ENCODE measurements around the gene PPM1N. TPM values are rescaled to one million over a fixed set of nuclear protein-coding genes. Genes with fewer than 3 reads are reported as not detected.

Gene PPM1N
- total and polyA plus RNA-seq, 2 of the 13 experiments (the other 11 are each of a cell fraction or from before 2014, with no cell fraction given), result 0.31 to 1.8 TPM

DNA sequence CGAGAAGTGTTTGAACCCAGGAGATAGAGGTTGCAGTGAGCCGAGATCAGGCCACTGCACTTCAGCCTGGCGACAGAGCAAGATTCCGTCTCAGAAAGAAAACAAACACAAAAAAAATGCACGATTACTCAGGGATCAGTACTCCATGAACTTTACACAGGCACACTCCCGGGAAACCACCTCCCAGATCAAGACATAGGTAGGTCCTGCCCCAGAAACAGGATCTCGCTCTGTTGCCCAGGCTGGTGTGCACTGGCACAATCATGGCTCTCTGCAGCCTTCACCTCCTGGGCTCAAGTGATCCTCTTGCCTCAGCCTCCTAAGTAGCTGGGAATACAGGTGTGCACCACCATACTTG lies 20.2 kb downstream of the PPM1N start (continued):
- TF ChIP-seq, protein P1, sequence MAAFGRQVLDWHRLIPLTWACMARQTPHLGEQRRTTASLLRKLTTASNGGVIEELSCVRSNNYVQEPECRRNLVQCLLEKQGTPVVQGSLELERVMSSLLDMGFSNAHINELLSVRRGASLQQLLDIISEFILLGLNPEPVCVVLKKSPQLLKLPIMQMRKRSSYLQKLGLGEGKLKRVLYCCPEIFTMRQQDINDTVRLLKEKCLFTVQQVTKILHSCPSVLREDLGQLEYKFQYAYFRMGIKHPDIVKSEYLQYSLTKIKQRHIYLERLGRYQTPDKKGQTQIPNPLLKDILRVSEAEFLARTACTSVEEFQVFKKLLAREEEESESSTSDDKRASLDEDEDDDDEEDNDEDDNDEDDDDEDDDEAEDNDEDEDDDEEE (CRISPR knock-in tag; IDR thresholded peaks at IDR 0.05), result no peak
- TF ChIP-seq TEAD3 (CRISPR knock-in tag; optimal IDR thresholded peaks at IDR 0.05; ENCODE audit: borderline replicate concordance) (no peak), ZNF496 (CRISPR knock-in tag; IDR thresholded peaks at IDR 0.05; ENCODE audit: insufficient replicate concordance) (no peak), ZNF670 (CRISPR knock-in tag; IDR thresholded peaks at IDR 0.05; ENCODE audit: borderline replicate concordance) (no peak), ZNF441 (CRISPR knock-in tag; IDR thresholded peaks at IDR 0.05; ENCODE audit: borderline replicate concordance) (peak; percentile 95), HNF4A (CRISPR knock-in tag; IDR thresholded peaks at IDR 0.05) (0 out of 2 replicates have a peak, but pooled peaks have one; percentile 37), TCF7L2 (IDR thresholded peaks at IDR 0.05; ENCODE audit: low read depth, low read length) (no peak), PHB2 (IDR thresholded peaks at IDR 0.05; ENCODE audit: partially characterized antibody) (no peak), SALL2 (CRISPR knock-in tag; IDR thresholded peaks at IDR 0.05) (no peak), ZNF569 (CRISPR knock-in tag; IDR thresholded peaks at IDR 0.05; ENCODE audit: borderline replicate concordance) (no peak), ZC3H13 (CRISPR knock-in tag; IDR thresholded peaks at IDR 0.05) (no peak), ZNF619 (CRISPR knock-in tag; IDR thresholded peaks at IDR 0.05) (no peak), LCORL (IDR thresholded peaks at IDR 0.05) (no peak), LCORL (CRISPR knock-in tag; IDR thresholded peaks at IDR 0.05) (no peak), ELF1 (CRISPR knock-in tag; IDR thresholded peaks at IDR 0.05) (no peak), PAWR (CRISPR knock-in tag; IDR thresholded peaks at IDR 0.05; ENCODE audit: borderline replicate concordance) (no peak), ZBTB38 (CRISPR knock-in tag; IDR thresholded peaks at IDR 0.05) (peak; percentile 85), ZNF207 (IDR thresholded peaks at IDR 0.05; ENCODE audit: borderline replicate concordance) (no peak), BRCA1 (CRISPR knock-in tag; IDR thresholded peaks at IDR 0.05) (no peak), DR1 (CRISPR knock-in tag; IDR thresholded peaks at IDR 0.05) (no peak), RELA (CRISPR knock-in tag; IDR thresholded peaks at IDR 0.05) (no peak)
- TF ChIP-seq, protein P2, sequence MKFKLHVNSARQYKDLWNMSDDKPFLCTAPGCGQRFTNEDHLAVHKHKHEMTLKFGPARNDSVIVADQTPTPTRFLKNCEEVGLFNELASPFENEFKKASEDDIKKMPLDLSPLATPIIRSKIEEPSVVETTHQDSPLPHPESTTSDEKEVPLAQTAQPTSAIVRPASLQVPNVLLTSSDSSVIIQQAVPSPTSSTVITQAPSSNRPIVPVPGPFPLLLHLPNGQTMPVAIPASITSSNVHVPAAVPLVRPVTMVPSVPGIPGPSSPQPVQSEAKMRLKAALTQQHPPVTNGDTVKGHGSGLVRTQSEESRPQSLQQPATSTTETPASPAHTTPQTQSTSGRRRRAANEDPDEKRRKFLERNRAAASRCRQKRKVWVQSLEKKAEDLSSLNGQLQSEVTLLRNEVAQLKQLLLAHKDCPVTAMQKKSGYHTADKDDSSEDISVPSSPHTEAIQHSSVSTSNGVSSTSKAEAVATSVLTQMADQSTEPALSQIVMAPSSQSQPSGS (CRISPR knock-in tag; IDR thresholded peaks at IDR 0.05), result no peak
- TF ChIP-seq, protein P3, sequence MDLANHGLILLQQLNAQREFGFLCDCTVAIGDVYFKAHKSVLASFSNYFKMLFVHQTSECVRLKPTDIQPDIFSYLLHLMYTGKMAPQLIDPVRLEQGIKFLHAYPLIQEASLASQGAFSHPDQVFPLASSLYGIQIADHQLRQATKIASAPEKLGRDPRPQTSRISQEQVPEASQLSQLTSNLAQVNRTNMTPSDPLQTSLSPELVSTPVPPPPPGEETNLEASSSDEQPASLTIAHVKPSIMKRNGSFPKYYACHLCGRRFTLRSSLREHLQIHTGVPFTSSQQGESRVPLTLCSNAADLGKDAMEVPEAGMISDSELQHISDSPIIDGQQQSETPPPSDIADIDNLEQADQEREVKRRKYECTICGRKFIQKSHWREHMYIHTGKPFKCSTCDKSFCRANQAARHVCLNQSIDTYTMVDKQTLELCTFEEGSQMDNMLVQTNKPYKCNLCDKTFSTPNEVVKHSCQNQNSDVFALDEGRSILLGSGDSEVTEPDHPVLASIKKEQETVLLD (CRISPR knock-in tag; IDR thresholded peaks at IDR 0.05; ENCODE audit: low read depth), result no peak
- TF ChIP-seq, protein P4, sequence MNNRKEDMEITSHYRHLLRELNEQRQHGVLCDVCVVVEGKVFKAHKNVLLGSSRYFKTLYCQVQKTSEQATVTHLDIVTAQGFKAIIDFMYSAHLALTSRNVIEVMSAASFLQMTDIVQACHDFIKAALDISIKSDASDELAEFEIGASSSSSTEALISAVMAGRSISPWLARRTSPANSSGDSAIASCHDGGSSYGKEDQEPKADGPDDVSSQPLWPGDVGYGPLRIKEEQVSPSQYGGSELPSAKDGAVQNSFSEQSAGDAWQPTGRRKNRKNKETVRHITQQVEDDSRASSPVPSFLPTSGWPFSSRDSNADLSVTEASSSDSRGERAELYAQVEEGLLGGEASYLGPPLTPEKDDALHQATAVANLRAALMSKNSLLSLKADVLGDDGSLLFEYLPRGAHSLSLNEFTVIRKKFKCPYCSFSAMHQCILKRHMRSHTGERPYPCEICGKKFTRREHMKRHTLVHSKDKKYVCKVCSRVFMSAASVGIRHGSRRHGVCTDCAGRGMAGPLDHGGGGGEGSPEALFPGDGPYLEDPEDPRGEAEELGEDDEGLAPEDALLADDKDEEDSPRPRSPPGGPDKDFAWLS (CRISPR knock-in tag; IDR thresholded peaks at IDR 0.05; ENCODE audit: borderline replicate concordance), result no peak
- TF ChIP-seq, protein P5, sequence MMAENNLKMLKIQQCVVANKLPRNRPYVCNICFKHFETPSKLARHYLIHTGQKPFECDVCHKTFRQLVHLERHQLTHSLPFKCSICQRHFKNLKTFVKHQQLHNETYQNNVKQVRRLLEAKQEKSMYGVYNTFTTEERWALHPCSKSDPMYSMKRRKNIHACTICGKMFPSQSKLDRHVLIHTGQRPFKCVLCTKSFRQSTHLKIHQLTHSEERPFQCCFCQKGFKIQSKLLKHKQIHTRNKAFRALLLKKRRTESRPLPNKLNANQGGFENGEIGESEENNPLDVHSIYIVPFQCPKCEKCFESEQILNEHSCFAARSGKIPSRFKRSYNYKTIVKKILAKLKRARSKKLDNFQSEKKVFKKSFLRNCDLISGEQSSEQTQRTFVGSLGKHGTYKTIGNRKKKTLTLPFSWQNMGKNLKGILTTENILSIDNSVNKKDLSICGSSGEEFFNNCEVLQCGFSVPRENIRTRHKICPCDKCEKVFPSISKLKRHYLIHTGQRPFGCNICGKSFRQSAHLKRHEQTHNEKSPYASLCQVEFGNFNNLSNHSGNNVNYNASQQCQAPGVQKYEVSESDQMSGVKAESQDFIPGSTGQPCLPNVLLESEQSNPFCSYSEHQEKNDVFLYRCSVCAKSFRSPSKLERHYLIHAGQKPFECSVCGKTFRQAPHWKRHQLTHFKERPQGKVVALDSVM (CRISPR knock-in tag; IDR thresholded peaks at IDR 0.05), result peak; percentile 88
